GM18870 (cell line): ENCODE measurements around the gene TMEM219.
"Not testable (repeated sequence)": the region's sequence is repeated elsewhere in the genome, so short reads cannot be mapped to it uniquely, and the experiment has no call there.

Source experiments
- ATAC-seq: cut with Tn5 transposase; IDR thresholded peaks from one replicate; pipeline ENCODE4 v1.9.1; 2021; ENCODE audit warnings: moderate library complexity; ENCODE audit not compliant: unreplicated experiment

Gene TMEM219

GRCh38 chr16:30010844-30011713 is 49.2 kb downstream of the TMEM219 start, which contains the start of gene DOC2A:
TSS of gene DOC2A (minus strand) at chr16:30011027. CDS start at chr16:30010222, 805 bp downstream.
- no peak for ATAC-seq

GRCh38 chr16:30011714-30012504 is 50.0 kb downstream of the TMEM219 start:
- no peak for ATAC-seq

- not testable (repeated sequence) for ATAC-seq
These were observed 50.7 kb downstream of the TMEM219 start for GRCh38 chr16:30012598-30012997.

- ATAC-seq = not testable (repeated sequence)
These were observed 53.6 kb downstream of the TMEM219 start for GRCh38 chr16:30015450-30015849.

- no peak for ATAC-seq
These were observed 54.8 kb downstream of the TMEM219 start for GRCh38 chr16:30016555-30017276.

- no peak for ATAC-seq
These were observed 55.4 kb downstream of the TMEM219 start for GRCh38 chr16:30017277-30017656.

- not testable (repeated sequence) for ATAC-seq
These were observed 56.1 kb downstream of the TMEM219 start for GRCh38 chr16:30017937-30018336.

GRCh38 chr16:30018731-30019158 is 56.9 kb downstream of the TMEM219 start:
- ATAC-seq = no peak
